CD4-positive, alpha-beta memory T cell (primary cell): ENCODE results near the gene ITGB2. TPM values are rescaled to one million over a fixed set of nuclear protein-coding genes. Genes with fewer than 3 reads are reported as not detected.

ENCODE experiments used
- CTCF ChIA-PET: fragments of 350-600 bp; sonication (Branson Sonifier 250); formaldehyde crosslinking; loops from one replicate; lab custom pipeline; 2021; ENCODE audit warnings: inconsistent platforms; ENCODE audit not compliant: partially characterized antibody; lab: Charles Lee
- POLR2A ChIA-PET: fragments of 350-600 bp; sonication (Branson Sonifier 250); formaldehyde crosslinking; loops from one replicate; lab custom pipeline; 2021; ENCODE audit not compliant: partially characterized antibody; lab: Charles Lee
- DNase-seq, 5 donors: peaks; one replicate each; pipeline versions ENCODE4 v3.0.0 to v3.0.0-alpha.2; 2020 to 2022; ENCODE audit warnings: mixed read lengths in 1 of 5
- H3K27ac ChIP-seq: one replicate; pipeline ENCODE4 v1.7.0; 2013; ENCODE audit warnings: low read depth, low read length
- H3K27me3 ChIP-seq: 2 replicates; pipeline ENCODE4 v1.7.0; 2013; ENCODE audit warnings: mild to moderate bottlenecking, low read length, moderate library complexity; ENCODE audit not compliant: insufficient read depth
- H3K36me3 ChIP-seq: 2 replicates; pipeline ENCODE4 v1.7.0; 2013; ENCODE audit warnings: mild to moderate bottlenecking, low read length, moderate library complexity; ENCODE audit not compliant: insufficient read depth
- H3K4me1 ChIP-seq: 2 replicates; pipeline ENCODE4 v1.7.0; 2013; ENCODE audit warnings: mild to moderate bottlenecking, low read length, moderate library complexity; ENCODE audit not compliant: insufficient read depth
- H3K4me3 ChIP-seq, 2 donors: one replicate each; pipeline ENCODE4 v1.7.0; 2013; ENCODE audit warnings: low read length in 2 of 2, mild to moderate bottlenecking in 1 of 2
- H3K9me3 ChIP-seq, 2 donors: one replicate each; pipeline ENCODE4 v1.7.0; 2013; ENCODE audit warnings: low read length in 2 of 2, control low read depth in 1 of 2; ENCODE audit not compliant: control insufficient read depth in 1 of 2
- H3K27ac Mint-ChIP-seq, 7 donors: one replicate each; pipeline ENCODE4 v1.8.0; 2020 to 2021; ENCODE audit warnings: mixed read lengths in 7 of 7, mild to moderate bottlenecking in 6 of 7, inconsistent platforms in 3 of 7, moderate library complexity in 3 of 7
- H3K27me3 Mint-ChIP-seq, 2 donors: one replicate each; pipeline ENCODE4 v1.8.0; 2020 to 2021; ENCODE audit warnings: mixed read lengths in 2 of 2
- H3K36me3 Mint-ChIP-seq, 2 donors: one replicate each; pipeline ENCODE4 v1.8.0; 2020 to 2021; ENCODE audit warnings: mixed read lengths in 2 of 2, inconsistent platforms in 1 of 2, mild to moderate bottlenecking in 1 of 2
- H3K4me1 Mint-ChIP-seq, 4 donors: one replicate each; pipeline ENCODE4 v1.8.0; 2020 to 2021; ENCODE audit warnings: mixed read lengths in 4 of 4, mild to moderate bottlenecking in 1 of 4
- H3K4me3 Mint-ChIP-seq, 8 donors: one replicate each; pipeline ENCODE4 v1.8.0; 2020 to 2021; ENCODE audit warnings: mixed read lengths in 8 of 8, mild to moderate bottlenecking in 7 of 8, moderate library complexity in 6 of 8, inconsistent platforms in 3 of 8
- H3K9me3 Mint-ChIP-seq, 8 donors: one replicate each; pipeline ENCODE4 v1.8.0; 2020 to 2021; ENCODE audit warnings: mixed read lengths in 8 of 8, mild to moderate bottlenecking in 5 of 8, inconsistent platforms in 3 of 8, moderate library complexity in 1 of 8
- intact Hi-C: fragments of 100-400 bp; cut with micrococcal nuclease; formaldehyde crosslinking; loops from one replicate; pipeline ENCODE4 v1.15.1; 2023
- polyA plus RNA-seq, 2 donors: library from polyadenylated mRNA; unstranded; fragments of 300-500 nt; fragmentation: Illumina TruSeq; gene quantifications; one replicate each; pipeline ENCODE4 v1.2.3, GENCODE V29; 2021
- total RNA-seq, 2 experiments: library from RNA; stranded (reverse); gene quantifications; one replicate each; pipeline ENCODE4 v1.2.3, GENCODE V29; 2021

Gene ITGB2
- total and polyA plus RNA-seq, 4 experiments from 2014 or later, result 278 to 575 (median 414) TPM

- Histone ChIP-seq H3K4me3 (peak overlapping the region; percentile 94 to 98), H3K4me1 (peaks cover 78% of the 10 kb centered on the region), H3K27me3 (no peaks in the 10 kb centered on the region), H3K36me3 (peaks cover 10% of the 10 kb centered on the region), H3K9me3 (no peaks in the 10 kb centered on the region), H3K27ac (peak overlapping the region; percentile 75)
- Mint-ChIP-seq H3K4me1 (peaks cover 48 to 91% (median 66%) of the 10 kb centered on the region in 4 donors), H3K27ac (peak overlapping the region; percentile 78 to 98 (median 94)), H3K27me3 (no peaks in the 10 kb centered on the region), H3K4me3 (peak overlapping the region; percentile 95 to 100 (median 100)), H3K9me3 (peaks cover 0 to under 1% (median 0%) of the 10 kb centered on the region in 8 donors), H3K36me3 (peaks cover 18 to 43% of the 10 kb centered on the region in 2 donors)
- CTCF ChIA-PET, result interaction anchor here (0.8 to 3.9 kb wide), 7 partner anchors 8 to 119 kb away, joined by 3 to 32 read pairs (median 7); partner anchors contain the start of gene PTTG1IP
- POLR2A ChIA-PET, result interaction anchor here (0.7 to 17.5 kb wide), 10 partner anchors 8 to 117 kb away, joined by 3 to 756 read pairs (median 4); partner anchors contain the start of genes PTTG1IP, SLX9 and UBE2G2
- intact Hi-C loops, result no loop called here
- DNase-seq, result peak in 1 of 5 donors; percentile 29
Measured at GRCh38 chr21:44919111-44919912, 1.4 kb downstream of the ITGB2 start.

- DNase-seq, result no peak
- H3K27me3 Mint-ChIP-seq, result no peaks in the 10 kb centered on the region
- H3K36me3 ChIP-seq, result peaks cover 10% of the 10 kb centered on the region
- H3K4me1 Mint-ChIP-seq, result peaks cover 45 to 91% (median 64%) of the 10 kb centered on the region in 4 donors
- H3K4me3 Mint-ChIP-seq, result peak overlapping the region; percentile 93 to 100 (median 98)
- intact Hi-C loops, result no loop called here
- no peaks in the 10 kb centered on the region for H3K27me3 ChIP-seq
- CTCF ChIA-PET, result interaction anchor here (0.8 to 3.9 kb wide), 5 partner anchors 13 to 118 kb away, joined by 3 to 32 read pairs (median 4); partner anchors contain the start of gene PTTG1IP
- POLR2A ChIA-PET, result interaction anchor here (1.0 to 17.5 kb wide), 9 partner anchors 7 to 100 kb away, joined by 3 to 756 read pairs (median 4); partner anchors contain the start of gene PTTG1IP
- H3K4me3 ChIP-seq, result peak overlapping the region in 1 of 2 donors; percentile 98
- no peaks in the 10 kb centered on the region for H3K9me3 ChIP-seq
- H3K9me3 Mint-ChIP-seq, result no peaks in the 10 kb centered on the region
- H3K27ac Mint-ChIP-seq, result peak overlapping the region; percentile 78 to 94 (median 86)
- H3K27ac ChIP-seq, result peak overlapping the region; percentile 75
- peaks cover 78% of the 10 kb centered on the region for H3K4me1 ChIP-seq
- H3K36me3 Mint-ChIP-seq, result peaks cover 18 to 43% of the 10 kb centered on the region in 2 donors
Measured at GRCh38 chr21:44918581-44919033, 2.1 kb downstream of the ITGB2 start.

GRCh38 chr21:44918107-44918470, 2.6 kb downstream of the ITGB2 start:
- peak overlapping the region in 6 of 7 donors; percentile 36 to 97 (median 92) for H3K27ac Mint-ChIP-seq
- Histone ChIP-seq H3K4me3 (peak overlapping the region in 1 of 2 donors; percentile 98), H3K27ac (peak overlapping the region; percentile 75), H3K36me3 (peaks cover 10% of the 10 kb centered on the region), H3K4me1 (peaks cover 78% of the 10 kb centered on the region), H3K9me3 (no peaks in the 10 kb centered on the region), H3K27me3 (no peaks in the 10 kb centered on the region)
- H3K9me3 Mint-ChIP-seq, result no peaks in the 10 kb centered on the region
- ChIA-PET POLR2A (interaction anchor here (1.0 to 17.5 kb wide), 6 partner anchors 11 to 99 kb away, joined by 3 to 756 read pairs (median 6); partner anchors contain the start of gene PTTG1IP), CTCF (interaction anchor here (3.9 to 9.0 kb wide), 3 partner anchors 9 to 25 kb away, joined by 32 to 93 read pairs (median 86); no protein-coding TSS in a partner anchor)
- DNase-seq, result no peak
- intact Hi-C loops, result no loop called here
- H3K36me3 Mint-ChIP-seq, result peaks cover 18 to 43% of the 10 kb centered on the region in 2 donors
- peaks cover 45 to 93% (median 64%) of the 10 kb centered on the region in 4 donors for H3K4me1 Mint-ChIP-seq
- no peaks in the 10 kb centered on the region for H3K27me3 Mint-ChIP-seq
- H3K4me3 Mint-ChIP-seq, result peak overlapping the region; percentile 93 to 100 (median 98)

- Mint-ChIP-seq H3K9me3 (no peaks in the 10 kb centered on the region), H3K36me3 (peaks cover 18 to 41% of the 10 kb centered on the region in 2 donors), H3K4me1 (peaks cover 42 to 90% (median 61%) of the 10 kb centered on the region in 4 donors), H3K27ac (peak overlapping the region; percentile 78 to 97 (median 90)), H3K4me3 (peak overlapping the region; percentile 93 to 100 (median 98)), H3K27me3 (no peaks in the 10 kb centered on the region)
- intact Hi-C loops, result no loop called here
- H3K27ac ChIP-seq, result peak overlapping the region; percentile 75
- H3K27me3 ChIP-seq, result no peaks in the 10 kb centered on the region
- peak overlapping the region in 1 of 2 donors; percentile 98 for H3K4me3 ChIP-seq
- peaks cover 10% of the 10 kb centered on the region for H3K36me3 ChIP-seq
- POLR2A ChIA-PET, result interaction anchor here (0.7 to 17.5 kb wide), 9 partner anchors 10 to 905 kb away, joined by 3 to 756 read pairs (median 4); partner anchors contain the start of genes PTTG1IP and TRAPPC10
- H3K4me1 ChIP-seq, result peaks cover 78% of the 10 kb centered on the region
- CTCF ChIA-PET, result interaction anchor here (1.5 to 9.0 kb wide), 4 partner anchors 10 to 117 kb away, joined by 4 to 93 read pairs (median 59); partner anchors contain the start of gene UBE2G2
- H3K9me3 ChIP-seq, result no peaks in the 10 kb centered on the region
- no peak for DNase-seq
Measured at GRCh38 chr21:44917446-44918106, 3.1 kb downstream of the ITGB2 start.

GRCh38 chr21:44916965-44917364, 3.7 kb downstream of the ITGB2 start:
- no peak overlapping the region for H3K4me3 ChIP-seq
- peaks cover 78% of the 10 kb centered on the region for H3K4me1 ChIP-seq
- Mint-ChIP-seq H3K27ac (peak overlapping the region; percentile 78 to 97 (median 90)), H3K27me3 (no peaks in the 10 kb centered on the region), H3K9me3 (no peaks in the 10 kb centered on the region), H3K4me1 (peaks cover 44 to 92% (median 62%) of the 10 kb centered on the region in 4 donors), H3K36me3 (peaks cover 18 to 41% of the 10 kb centered on the region in 2 donors), H3K4me3 (peak overlapping the region; percentile 93 to 100 (median 98))
- DNase-seq, result peak in 1 of 5 donors; percentile 42
- no peaks in the 10 kb centered on the region for H3K9me3 ChIP-seq
- POLR2A ChIA-PET, result interaction anchor here (0.7 to 17.5 kb wide), 7 partner anchors 10 to 905 kb away, joined by 3 to 756 read pairs (median 6); partner anchors contain the start of genes PTTG1IP and TRAPPC10
- H3K27me3 ChIP-seq, result no peaks in the 10 kb centered on the region
- peak overlapping the region; percentile 75 for H3K27ac ChIP-seq
- CTCF ChIA-PET, result interaction anchor here (1.5 to 9.0 kb wide), 4 partner anchors 11 to 116 kb away, joined by 4 to 93 read pairs (median 59); partner anchors contain the start of gene UBE2G2
- intact Hi-C loops, result no loop called here
- H3K36me3 ChIP-seq, result peaks cover 10% of the 10 kb centered on the region

- POLR2A ChIA-PET, result interaction anchor here (0.7 to 17.5 kb wide), 13 partner anchors 10 to 257 kb away, joined by 3 to 756 read pairs (median 5); partner anchors contain the start of genes KRTAP12-3, PTTG1IP, SLX9 and UBE2G2
- Mint-ChIP-seq H3K4me1 (peaks cover 43 to 94% (median 70%) of the 10 kb centered on the region in 4 donors), H3K36me3 (peaks cover 26 to 37% of the 10 kb centered on the region in 2 donors), H3K27ac (peak overlapping the region; percentile 78 to 97 (median 93)), H3K4me3 (peak overlapping the region; percentile 77 to 92 (median 84)), H3K27me3 (no peaks in the 10 kb centered on the region), H3K9me3 (no peaks in the 10 kb centered on the region)
- H3K4me3 ChIP-seq, result peak overlapping the region; percentile 29 to 47
- H3K27me3 ChIP-seq, result no peaks in the 10 kb centered on the region
- H3K27ac ChIP-seq, result peak overlapping the region; percentile 64
- H3K9me3 ChIP-seq, result no peaks in the 10 kb centered on the region
- H3K36me3 ChIP-seq, result peaks cover 19% of the 10 kb centered on the region
- peak; percentile 60 to 78 (median 71) for DNase-seq
- intact Hi-C loops, result loop anchor here (1.0 to 5.0 kb wide), 2 partner anchors 13 to 42 kb away; partner anchors contain the start of gene PTTG1IP
- CTCF ChIA-PET, result interaction anchor here (0.7 to 9.0 kb wide), 6 partner anchors 13 to 38 kb away, joined by 3 to 93 read pairs (median 5); no protein-coding TSS in a partner anchor
- H3K4me1 ChIP-seq, result peaks cover 92% of the 10 kb centered on the region
Measured at GRCh38 chr21:44914176-44914874, 6.4 kb downstream of the ITGB2 start.
